GM21526 (cell line): ENCODE results near the gene PICALM.
"Not testable (repeated sequence)": the region's sequence is repeated elsewhere in the genome, so short reads cannot be mapped to it uniquely, and the experiment has no call there.

Experiments used
- ATAC-seq: cut with Tn5 transposase; IDR thresholded peaks from one replicate; pipeline ENCODE4 v1.9.1; 2021; ENCODE audit warnings: moderate library complexity; ENCODE audit not compliant: unreplicated experiment, low FRiP score

PICALM gene

GRCh38 chr11:86068951-86069407 lies at the start of gene PICALM:
PICALM (minus strand) TSS chr11:86069084; CDS start chr11:86068780, 304 bp downstream.
- peak; percentile 74 for ATAC-seq

- ATAC-seq: no peak
Observed at GRCh38 chr11:86118253-86118652, 49.4 kb upstream of the PICALM start.

GRCh38 chr11:86117712-86118063 lies 48.8 kb upstream of the PICALM start:
- no peak for ATAC-seq

GRCh38 chr11:86117001-86117711 lies 48.3 kb upstream of the PICALM start:
- ATAC-seq: no peak

- ATAC-seq: peak; percentile 83
Observed at GRCh38 chr11:86116386-86116726, 47.5 kb upstream of the PICALM start.

DNA sequence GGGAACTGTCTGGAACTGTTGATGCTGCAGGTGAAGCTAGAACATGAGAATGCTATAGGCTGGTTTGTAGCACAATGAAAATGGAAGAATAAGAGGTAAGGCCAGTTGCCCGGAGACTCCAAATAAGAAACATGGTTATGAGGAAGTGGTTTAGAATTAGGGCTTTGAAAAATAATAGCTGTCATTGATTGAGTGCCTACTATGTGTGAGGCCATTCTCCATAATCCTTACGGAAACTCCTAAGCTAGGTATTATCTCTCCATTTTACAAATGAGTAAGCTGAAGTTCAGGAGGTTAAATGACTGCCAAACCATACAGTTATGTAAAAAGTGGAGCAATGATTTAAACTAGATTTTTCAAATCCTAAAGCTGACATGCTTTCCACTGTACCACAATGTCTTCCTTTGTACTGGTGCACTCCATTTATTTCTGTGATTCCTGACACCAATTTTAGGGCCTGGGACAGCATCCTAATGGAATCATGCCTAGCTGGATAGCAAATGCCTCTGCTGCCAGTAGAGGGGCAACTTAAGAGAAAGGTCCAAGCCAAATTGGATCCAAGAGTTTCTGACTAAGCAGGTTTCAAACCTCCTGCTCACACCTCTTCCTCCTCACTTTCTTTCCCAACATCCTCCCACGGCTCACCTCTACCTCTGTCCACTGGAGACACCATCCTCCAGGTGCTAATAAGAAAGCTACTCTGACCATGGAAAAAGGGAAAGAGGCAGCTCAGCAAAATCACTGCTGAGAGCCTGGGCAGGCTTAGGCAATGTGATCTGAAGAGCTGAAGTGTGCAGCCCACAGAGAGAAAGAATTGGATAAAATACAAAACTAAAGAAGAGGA lies 46.9 kb upstream of the PICALM start:
- peak; percentile 30 for ATAC-seq

DNA sequence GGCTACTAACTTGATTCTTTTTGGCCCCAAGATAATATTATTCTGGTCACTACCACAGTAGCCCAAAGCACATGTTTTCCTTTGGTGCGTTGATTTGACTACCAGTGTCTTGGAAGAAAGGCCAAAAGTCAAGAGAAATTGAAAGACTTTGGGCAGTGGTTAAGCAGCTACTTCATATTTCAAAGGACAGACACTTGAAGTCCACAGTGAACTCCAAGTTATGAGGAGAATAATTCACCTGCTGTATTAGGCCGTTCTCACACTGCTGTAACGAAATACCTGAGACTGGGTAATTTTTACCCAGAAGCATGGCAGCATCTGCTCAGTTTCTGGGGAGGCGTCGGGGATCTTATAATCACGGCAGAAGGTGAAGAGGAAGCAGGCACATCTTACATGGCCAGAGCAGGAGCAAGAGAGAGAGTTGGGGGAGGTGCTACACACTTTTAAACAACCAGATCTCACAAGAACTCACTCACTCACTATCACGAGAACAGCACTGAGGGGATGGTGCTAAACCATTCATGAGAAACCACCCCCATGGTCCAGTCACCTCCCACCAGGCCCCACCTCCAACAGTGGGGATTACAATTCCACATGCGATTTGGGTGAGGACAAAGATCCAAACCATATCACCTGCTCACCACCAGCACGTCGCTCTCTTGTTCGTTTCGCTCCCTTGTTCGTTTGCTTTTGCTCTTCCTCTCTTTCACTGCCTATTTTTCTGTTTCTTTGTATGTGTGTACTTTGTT lies 40.2 kb upstream of the PICALM start:
- ATAC-seq: no peak

DNA sequence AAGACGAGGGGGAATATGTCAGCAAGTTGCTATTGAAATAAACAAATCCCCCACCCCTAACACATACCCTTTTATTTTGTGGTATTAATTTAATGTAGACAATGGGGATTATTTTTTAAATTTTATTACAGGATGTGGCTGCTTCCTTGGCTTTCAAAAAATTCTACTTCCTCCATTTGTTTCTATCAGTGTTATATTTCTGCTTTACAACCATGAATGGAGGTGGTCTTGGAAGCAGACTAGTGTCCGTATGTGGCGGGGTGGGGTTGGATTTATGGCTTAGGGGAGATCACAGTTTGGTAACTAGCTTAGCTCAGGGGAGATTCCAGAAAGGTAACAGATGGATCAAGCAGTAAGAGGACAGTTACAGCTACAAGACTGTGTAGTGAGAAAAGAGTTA lies 39.3 kb upstream of the PICALM start:
- ATAC-seq: no peak

- ATAC-seq: no peak
Observed at GRCh38 chr11:86106916-86107315, 38.0 kb upstream of the PICALM start.

GRCh38 chr11:86106031-86106430 lies 37.1 kb upstream of the PICALM start:
- not testable (repeated sequence) for ATAC-seq

- not testable (repeated sequence) for ATAC-seq
Observed at GRCh38 chr11:86105601-86106000, 36.7 kb upstream of the PICALM start.

GRCh38 chr11:86103808-86104207 lies 34.9 kb upstream of the PICALM start:
- ATAC-seq: no peak

GRCh38 chr11:86101941-86102407 lies 33.1 kb upstream of the PICALM start:
- ATAC-seq: no peak

GRCh38 chr11:86101493-86101892 lies 32.6 kb upstream of the PICALM start:
- ATAC-seq: no peak

- no peak for ATAC-seq
Observed at GRCh38 chr11:86099874-86100273, 31.0 kb upstream of the PICALM start.

GRCh38 chr11:86097980-86098379 lies 29.1 kb upstream of the PICALM start:
- no peak for ATAC-seq

DNA sequence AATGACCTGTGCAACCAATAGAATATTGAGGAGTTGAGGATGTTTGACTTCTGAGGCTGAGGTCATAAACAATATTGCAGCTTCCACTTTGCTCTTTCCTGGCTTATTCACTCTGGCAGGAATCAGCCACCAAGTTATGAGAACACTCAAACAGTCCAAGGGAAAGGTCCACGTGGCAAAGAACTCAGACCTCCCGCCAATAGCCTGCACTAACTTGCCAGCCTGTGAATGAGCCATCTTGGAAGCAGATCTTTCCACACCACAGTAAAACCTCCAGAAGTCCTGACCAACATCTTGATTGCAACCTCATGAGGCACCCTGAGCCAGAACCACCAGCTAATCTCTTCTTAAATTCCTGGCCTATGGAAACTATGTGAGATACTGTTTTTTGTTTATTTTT lies 22.7 kb upstream of the PICALM start:
- no peak for ATAC-seq

GRCh38 chr11:86091086-86091485 lies 22.2 kb upstream of the PICALM start:
- ATAC-seq: no peak

DNA sequence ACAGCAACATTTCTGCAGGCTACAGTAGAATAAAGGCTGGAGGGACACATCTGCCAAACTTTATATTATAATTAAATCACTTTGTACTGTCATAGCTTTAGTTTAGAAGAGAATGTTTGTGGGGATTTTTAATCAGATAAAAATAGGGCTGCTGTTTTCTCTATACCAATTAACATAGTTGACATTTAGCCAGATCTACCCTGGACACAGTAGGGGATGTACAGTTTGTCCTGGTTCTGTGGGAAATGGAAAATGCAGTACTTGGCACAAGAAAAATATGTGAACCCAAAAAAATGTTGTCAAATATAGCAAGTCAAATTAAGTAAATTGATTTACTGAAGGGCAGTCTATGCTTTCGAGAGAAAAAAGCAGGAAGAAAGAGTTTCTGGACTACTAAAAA lies 20.8 kb upstream of the PICALM start:
- ATAC-seq: no peak

GRCh38 chr11:86087688-86088087 lies 18.8 kb upstream of the PICALM start:
- ATAC-seq: not testable (repeated sequence)

DNA sequence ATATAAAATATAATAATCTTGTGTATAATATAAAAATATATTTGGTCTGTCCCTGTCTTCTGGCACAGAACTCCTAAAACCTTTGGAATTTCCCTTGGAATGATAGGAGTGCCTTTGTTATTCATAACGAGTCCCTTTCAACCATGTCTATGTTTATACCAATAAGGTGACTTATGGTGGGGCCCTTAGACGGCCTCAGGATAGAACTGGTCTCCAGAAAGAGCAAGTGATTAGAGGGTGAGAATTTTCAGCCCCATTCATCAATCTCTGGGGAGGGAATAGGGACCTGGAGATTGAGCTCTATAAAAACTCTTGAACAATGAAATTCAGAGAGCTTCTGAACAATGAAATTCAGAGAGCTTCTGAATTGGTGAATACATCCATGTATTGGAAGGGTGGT lies 18.4 kb upstream of the PICALM start:
- ATAC-seq: no peak
